IMR-90 (cell line): ENCODE results near the gene CD1D. TPM values are rescaled to one million over a fixed set of nuclear protein-coding genes. Genes with fewer than 3 reads are reported as not detected.

Source experiments
- ATAC-seq: fragments of 200-7000 bp; cut with Tn5 transposase; 2 replicates; pipeline ENCODE4 v1.9.1; 2020; ENCODE audit warnings: low read depth, mild to moderate bottlenecking, moderate library complexity
- BruUV-seq: library from RNA; stranded (reverse); fragments of 400-500 nt; replicated peaks from 2 replicates; lab custom pipeline; 2021; lab: Mats Ljungman, UMichigan
- CTCF ChIA-PET: fragments of 300-600 bp; formaldehyde crosslinking; extraction: SDS; loops from one replicate; lab custom pipeline; 2021; ENCODE audit warnings: antibody characterized with exemption; lab: Yijun Ruan, JAX
- POLR2A ChIA-PET: fragments of 300-600 bp; sonication (Branson Sonifier 250); formaldehyde crosslinking; loops from one replicate; lab custom pipeline; 2022; ENCODE audit warnings: antibody characterized with exemption; ENCODE audit not compliant: unreplicated experiment; lab: Charles Lee
- DNase-seq: peaks from one replicate; pipeline ENCODE4 v3.0.0; 2013
- H2AFZ ChIP-seq: replicated peaks from 2 replicates; pipeline ENCODE3; 2013; ENCODE audit warnings: low read length, mild to moderate bottlenecking; ENCODE audit not compliant: poor library complexity
- H2AK5ac ChIP-seq: 2 replicates; pipeline ENCODE4 v1.6.1; 2013; ENCODE audit warnings: low read depth, low read length, inconsistent platforms
- H2AK9ac ChIP-seq: replicated peaks from 2 replicates; pipeline ENCODE3; 2013; ENCODE audit warnings: mild to moderate bottlenecking, low read depth, low read length, moderate library complexity; ENCODE audit not compliant: poor library complexity
- H2BK120ac ChIP-seq: 2 replicates; pipeline ENCODE4 v1.6.1; 2013; ENCODE audit warnings: low read depth, low read length, inconsistent platforms
- H2BK15ac ChIP-seq: 3 replicates; pipeline ENCODE4 v1.6.1; 2013; ENCODE audit warnings: low read depth, low read length, inconsistent platforms
- H2BK20ac ChIP-seq: 2 replicates; pipeline ENCODE4 v1.6.1; 2013; ENCODE audit warnings: low read depth, mild to moderate bottlenecking, inconsistent platforms, low read length, moderate library complexity
- H2BK5ac ChIP-seq: 2 replicates; pipeline ENCODE4 v1.6.1; 2013; ENCODE audit warnings: mild to moderate bottlenecking, low read depth, low read length, inconsistent platforms; ENCODE audit not compliant: poor library complexity, severe bottlenecking
- H3K14ac ChIP-seq: replicated peaks from 2 replicates; pipeline ENCODE4 v1.6.1; 2013; ENCODE audit warnings: low read depth, low read length, inconsistent platforms
- H3K18ac ChIP-seq: 2 replicates; pipeline ENCODE4 v1.6.1; 2013; ENCODE audit warnings: low read depth, low read length, control low read depth
- H3K23ac ChIP-seq: 2 replicates; pipeline ENCODE4 v1.6.1; 2013; ENCODE audit warnings: low read depth, low read length, inconsistent platforms
- H3K27ac ChIP-seq: 2 replicates; pipeline ENCODE4 v1.5.1; 2013; ENCODE audit warnings: mild to moderate bottlenecking, control low read depth, low read length; ENCODE audit not compliant: insufficient read depth
- H3K27me3 ChIP-seq: 2 replicates; pipeline ENCODE4 v1.6.1; 2013; ENCODE audit warnings: low read length; ENCODE audit not compliant: control insufficient read depth, insufficient read depth
- H3K36me3 ChIP-seq: 2 replicates; pipeline ENCODE4 v1.6.1; 2013; ENCODE audit warnings: low read length, mixed read lengths; ENCODE audit not compliant: control insufficient read depth, insufficient read depth
- H3K4ac ChIP-seq: 2 replicates; pipeline ENCODE4 v1.6.1; 2013; ENCODE audit warnings: low read depth, low read length, inconsistent platforms
- H3K4me1 ChIP-seq: 2 replicates; pipeline ENCODE4 v1.6.1; 2013; ENCODE audit warnings: low read length, mixed read lengths; ENCODE audit not compliant: control insufficient read depth, insufficient read depth
- H3K4me2 ChIP-seq: 2 replicates; pipeline ENCODE4 v1.6.1; 2013; ENCODE audit warnings: low read depth, mild to moderate bottlenecking, control low read depth, low read length, moderate library complexity
- H3K4me3 ChIP-seq: 2 replicates; pipeline ENCODE4 v1.5.1; 2013; ENCODE audit warnings: low read depth, mild to moderate bottlenecking, control low read depth, low read length, moderate library complexity; ENCODE audit not compliant: insufficient read depth
- H3K56ac ChIP-seq: 2 replicates; pipeline ENCODE4 v1.6.1; 2013; ENCODE audit warnings: low read length, inconsistent platforms; ENCODE audit not compliant: insufficient read depth; ENCODE audit errors: extremely low read depth
- H3K79me1 ChIP-seq, 2 experiments: 2 replicates each; pipeline ENCODE4 v1.6.1; 2013; ENCODE audit warnings: low read length in 2 of 2, inconsistent platforms in 1 of 2, low read depth in 1 of 2
- H3K9ac ChIP-seq: 2 replicates; pipeline ENCODE4 v1.6.1; 2013; ENCODE audit warnings: low read depth, low read length, control low read depth
- H3K9me1 ChIP-seq: 2 replicates; pipeline ENCODE4 v1.6.1; 2013; ENCODE audit warnings: low read length, inconsistent platforms; ENCODE audit not compliant: insufficient read depth
- H3K9me3 ChIP-seq: 2 replicates; pipeline ENCODE4 v1.6.1; 2013; ENCODE audit warnings: low read length; ENCODE audit not compliant: control insufficient read depth, insufficient read depth
- H4K20me1 ChIP-seq: 2 replicates; pipeline ENCODE4 v1.6.1; 2013; ENCODE audit warnings: low read length, inconsistent platforms; ENCODE audit not compliant: insufficient read depth
- H4K5ac ChIP-seq: 2 replicates; pipeline ENCODE4 v1.6.1; 2013; ENCODE audit warnings: mild to moderate bottlenecking, low read depth, low read length, control low read depth
- H4K8ac ChIP-seq, 2 experiments: 2 replicates each; pipeline ENCODE4 v1.6.1; 2013; ENCODE audit warnings: low read depth in 2 of 2, low read length in 2 of 2, control low read depth in 1 of 2, inconsistent platforms in 1 of 2
- H4K91ac ChIP-seq: 2 replicates; pipeline ENCODE4 v1.6.1; 2013; ENCODE audit warnings: low read depth, low read length, inconsistent platforms; ENCODE audit not compliant: insufficient read depth
- CHD1 ChIP-seq: IDR thresholded peaks from 2 replicates; pipeline ENCODE4 v1.6.1; 2012; ENCODE audit warnings: low read depth, low read length, improper control_type of control experiment
- MAZ ChIP-seq: IDR thresholded peaks from 2 replicates; pipeline ENCODE4 v1.6.1; 2012; ENCODE audit warnings: low read depth, mild to moderate bottlenecking, low read length, improper control_type of control experiment, moderate library complexity, borderline replicate concordance
- MXI1 ChIP-seq: IDR thresholded peaks from 2 replicates; pipeline ENCODE4 v1.6.1; 2012; ENCODE audit warnings: low read depth, mild to moderate bottlenecking, low read length, moderate library complexity, borderline replicate concordance
- NFE2L2 ChIP-seq: fragments of 150-350 bp; IDR thresholded peaks from 2 replicates; pipeline ENCODE4 v1.6.1; 2016; ENCODE audit warnings: low read depth, mild to moderate bottlenecking, low read length
- SMC3 ChIP-seq: fragments of 150-350 bp; IDR thresholded peaks from 2 replicates; pipeline ENCODE4 v1.6.1; 2016; ENCODE audit warnings: low read depth, mild to moderate bottlenecking, antibody characterized with exemption, low read length, moderate library complexity
- WGBS, 2 experiments: methylation state at CpG; one replicate each; pipeline versions ENCODE4 v1.1.5 to v1.1.7; 2013; ENCODE audit warnings: missing lambda C conversion rate in 2 of 2; ENCODE audit not compliant: insufficient read length in 1 of 2; ENCODE audit errors: extremely low coverage in 2 of 2; 5-methylcytosine and 5-hydroxymethylcytosine counted together
- dilution Hi-C: fragments of 300-500 bp; cut with HindIII; formaldehyde crosslinking; loops from one replicate; pipeline ENCODE4 v1.14.3; 2018; ENCODE audit warnings: low sequenced_read_pairs; ENCODE audit not compliant: unreplicated experiment
- in situ Hi-C: fragments of 300-500 bp; cut with MboI; formaldehyde crosslinking; loops from 3 replicates; pipeline ENCODE4 v1.14.3; 2019; ENCODE audit warnings: low sequenced_read_pairs, inconsistent platforms, mixed read lengths
- intact Hi-C: fragments of 100-400 bp; cut with micrococcal nuclease; formaldehyde crosslinking; loops from 2 replicates; pipeline ENCODE4 v1.10.0; 2022
- polyA plus RNA-seq, 3 experiments: library from polyadenylated mRNA; depleted of rRNA; stranded (reverse); fragments of >200 nt; gene quantifications; 2 replicates each; pipeline ENCODE4 v1.2.3, GENCODE V29; 2012; ENCODE audit warnings: low replicate concordance in 1 of 3
- total RNA-seq: library from RNA; depleted of rRNA; stranded (reverse); fragments of >200 nt; gene quantifications from 2 replicates; pipeline ENCODE4 v1.2.3, GENCODE V29; 2012

CD1D gene
- total and polyA plus RNA-seq, 2 of the 4 experiments (the other 2 are of a cell fraction) = not detected

GRCh38 chr1:158188611-158189010, 7.9 kb downstream of the CD1D start:
- ATAC-seq (no peak), DNase-seq (no peak)
- Histone ChIP-seq H2BK15ac (no peak overlapping the region), H3K18ac (no peak overlapping the region), H2BK120ac (no peak overlapping the region), H4K20me1 (no peaks in the 10 kb centered on the region), H3K27me3 (peaks cover 5% of the 10 kb centered on the region), H3K9me3 (no peaks in the 10 kb centered on the region), H2AK9ac (no peak overlapping the region), H3K36me3 (no peaks in the 10 kb centered on the region), H3K14ac (no peak overlapping the region), H3K9me1 (peaks cover 3% of the 10 kb centered on the region; the same call in 1 of the 2 replicates), H3K4me2 (no peak overlapping the region), H4K91ac (no peak overlapping the region), H3K4me3 (no peak overlapping the region), H2AFZ (no peak overlapping the region), H4K5ac (no peak overlapping the region), H2BK20ac (no peak overlapping the region), H3K23ac (no peak overlapping the region), H3K79me1 (no peaks in the 10 kb centered on the region), H2BK5ac (no peak overlapping the region), H2AK5ac (no peak overlapping the region), H3K27ac (no peak overlapping the region), H3K4ac (no peak overlapping the region), H4K8ac (no peak overlapping the region), H3K9ac (no peak overlapping the region), H3K56ac (no peak overlapping the region), H3K4me1 (peaks cover 3% of the 10 kb centered on the region; the same call in 1 of the 2 replicates)
- BruUV-seq = no TSS peak
- no peak for TF ChIP-seq CHD1
- TF ChIP-seq MAZ = no peak
- TF ChIP-seq NFE2L2 = no peak
- no peak for TF ChIP-seq MXI1
- TF ChIP-seq SMC3 = no peak
- no CpG with 5 or more reads among the region's 4 CpGs for WGBS, 2 experiments
- intact Hi-C loops = no loop called here
- in situ Hi-C loops = no loop called here
- ChIA-PET CTCF (no interaction called here), POLR2A (no interaction called here)
- dilution Hi-C loops = no loop called here
